Measurements from ENCODE around the gene WLS.

DNA sequence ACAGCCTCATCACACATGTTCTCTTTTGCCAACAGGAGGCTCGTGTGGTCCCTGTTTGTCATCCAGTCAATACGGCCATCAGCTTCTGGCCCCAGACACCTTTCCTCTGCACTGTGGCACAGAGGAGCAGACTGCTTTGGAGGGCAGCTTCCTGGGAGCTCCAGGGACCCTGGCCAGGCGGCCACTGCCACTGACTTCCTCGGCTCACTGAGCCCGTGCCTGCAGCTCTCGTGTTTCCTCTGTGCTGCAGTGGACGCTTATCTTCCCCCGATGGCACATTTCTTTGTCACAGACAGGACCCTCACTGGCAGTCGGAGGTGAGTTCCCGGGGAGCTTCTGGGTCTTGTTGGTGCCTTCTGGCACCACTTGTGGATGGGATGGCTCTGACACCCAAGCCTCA lies 114.9 kb downstream of the WLS start:
- TF ChIP-seq POLR2A (IDR thresholded peaks at IDR 0.05) (no peak), CTCF (IDR thresholded peaks at IDR 0.05) (no peak)
